Spleen (tissue), 11 donors: Measurements from ENCODE around the gene SV2B. TPM values are rescaled to one million over a fixed set of nuclear protein-coding genes. Genes with fewer than 3 reads are reported as not detected.

Experiments
- DNase-seq: peaks from one replicate; pipeline ENCODE4 v3.0.0-alpha.2; 2020
- H3K27ac ChIP-seq, 8 donors: fragments of 200-600 bp; sonication (generic) in 7 of 8; 1 replicate in 4 of 8; 2 replicates in 4 of 8; pipeline versions ENCODE4 v1.5.0 to v1.8.0; 2016 to 2021; ENCODE audit warnings: inconsistent platforms in 4 of 8, mild to moderate bottlenecking in 4 of 8, moderate library complexity in 1 of 8
- H3K27me3 ChIP-seq, 7 donors: fragments of 200-600 bp; sonication (generic) in 6 of 7; replicated peaks in 1 of 7; 1 replicate in 4 of 7; 2 replicates in 3 of 7; pipeline versions ENCODE4 v1.5.0 to v1.8.0; 2016 to 2021; ENCODE audit warnings: inconsistent platforms in 3 of 7, mild to moderate bottlenecking in 1 of 7
- H3K36me3 ChIP-seq, 6 donors: fragments of 200-600 bp; sonication (generic) in 5 of 6; 1 replicate in 4 of 6; 2 replicates in 2 of 6; pipeline versions ENCODE4 v1.5.0 to v1.8.0; 2016 to 2021; ENCODE audit warnings: inconsistent platforms in 2 of 6
- H3K4me1 ChIP-seq, 6 donors: fragments of 200-600 bp; sonication (generic) in 5 of 6; 1 replicate in 3 of 6; 2 replicates in 3 of 6; pipeline versions ENCODE4 v1.5.0 to v1.8.0; 2016 to 2021; ENCODE audit warnings: inconsistent platforms in 3 of 6
- H3K4me3 ChIP-seq, 8 donors: fragments of 200-600 bp; sonication (generic) in 7 of 8; 1 replicate in 4 of 8; 2 replicates in 4 of 8; pipeline versions ENCODE4 v1.5.0 to v1.8.0; 2016 to 2021; ENCODE audit warnings: inconsistent platforms in 4 of 8, mild to moderate bottlenecking in 4 of 8, moderate library complexity in 2 of 8
- H3K9me3 ChIP-seq, 8 donors: fragments of 200-600 bp; sonication (generic) in 7 of 8; 1 replicate in 4 of 8; 2 replicates in 4 of 8; pipeline versions ENCODE4 v1.5.0 to v1.8.0; 2016 to 2021; ENCODE audit warnings: inconsistent platforms in 4 of 8
- CTCF ChIP-seq, 11 experiments: fragments of 200-600 bp in 7 of 11; fragments of 450-650 bp in 4 of 11; sonication (generic) in 4 of 11; IDR thresholded peaks in 8 of 11; conservative IDR thresholded peaks in 3 of 11; 1 replicate in 7 of 11; 2 replicates in 4 of 11; pipeline versions ENCODE4 v1.4.0 to v1.8.0; 2016 to 2021; ENCODE audit warnings: antibody characterized with exemption in 11 of 11, inconsistent platforms in 4 of 11, mild to moderate bottlenecking in 1 of 11
- POLR2A ChIP-seq, 3 donors: fragments of 450-650 bp; IDR thresholded peaks; one replicate each; pipeline ENCODE4 v1.5.1; 2017; ENCODE audit warnings: antibody characterized with exemption in 3 of 3, mild to moderate bottlenecking in 1 of 3
- POLR2AphosphoS5 ChIP-seq, 3 donors: sonication (generic); formaldehyde crosslinking; IDR thresholded peaks; one replicate each; pipeline ENCODE4 v1.5.1; 2017; ENCODE audit warnings: antibody characterized with exemption in 3 of 3
- WGBS, 5 donors: extraction: QIAGEN DNeasy Blood & Tissue Kit in 3 of 5; methylation state at CpG; one replicate each; pipeline versions ENCODE4 v1.1.5 to v1.1.7; 2013 to 2018; 5-methylcytosine and 5-hydroxymethylcytosine counted together
- intact Hi-C: fragments of 100-400 bp; cut with DNase I; formaldehyde crosslinking; loops from one replicate; pipeline ENCODE4 v1.15.0; 2023; ENCODE audit warnings: low total_unique reads
- polyA plus RNA-seq, 3 donors: library from polyadenylated mRNA; stranded (reverse); fragments of 200-250 nt; gene quantifications; one replicate each; pipeline ENCODE4 v1.2.1, GENCODE V29; 2013
- total RNA-seq, 7 donors: library from RNA; depleted of rRNA in 3 of 7; stranded (reverse); fragments of >200 nt in 3 of 7; fragmentation: NEBNext Ultra II Directional in 4 of 7; extraction: Animal tissue kit (Norgen Biotek cat#: 25700) in 4 of 7; gene quantifications; one replicate each; pipeline versions ENCODE4 v1.1.0 to v1.2.1, GENCODE V29; 2016 to 2021
- donor health status: healthy with polysubstance abuse.
- donor health status: DM: no; HTN: no; CAD: no; lungs with moderate emphysema.
- donor health status: DM: no; HTN: no; CAD: no.
- donor health status: Bipolar disorder and iron deficiency.
- donor health status: healthy.
- donor health status: DM: no; HTN: no; CAD: no.
- donor health status: DM: yes; HTN: yes; CAD: no.

SV2B gene
- total and polyA plus RNA-seq, 10 donors, result 0.07 to 1.2 (median 0.48) TPM

DNA sequence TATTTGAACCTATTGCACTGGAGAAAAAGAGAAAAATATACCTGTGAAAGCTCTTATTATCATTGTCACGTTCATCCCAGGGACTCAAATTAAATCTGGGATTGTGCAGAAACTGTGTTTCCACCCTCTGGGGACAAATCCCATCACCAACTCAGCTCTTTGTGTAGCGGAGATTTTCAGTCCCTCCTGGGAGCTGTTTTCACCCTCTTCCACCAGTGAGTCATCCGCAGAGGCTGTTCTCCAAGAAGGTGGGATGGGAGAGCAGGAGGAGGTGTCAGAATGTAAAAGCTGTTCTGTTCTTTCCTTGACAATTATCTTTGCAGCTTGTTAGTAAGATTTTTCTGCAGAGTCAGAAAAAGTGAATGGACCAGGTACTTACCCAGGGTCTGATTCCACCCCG lies 28.0 kb downstream of the SV2B start:
- intact Hi-C loops, result no loop called here
- WGBS, 5 donors, result 78 to 88% (median 84%) methylated on average over 4 of the region's 4 CpGs
- no peaks in the 10 kb centered on the region for H3K36me3 ChIP-seq
- no peaks in the 10 kb centered on the region for H3K9me3 ChIP-seq
- no peaks in the 10 kb centered on the region for H3K4me1 ChIP-seq
- no peak for DNase-seq
- peaks cover 0 to 83% (median 14%) of the 10 kb centered on the region in 7 donors for H3K27me3 ChIP-seq
- TF ChIP-seq POLR2AphosphoS5 (IDR thresholded peaks at IDR 0.05) (no peak), CTCF (IDR thresholded peaks at IDR 0.05 in 8 of 11, conservative IDR thresholded peaks at IDR 0.05 in 3 of 11) (no peak)
- no peak overlapping the region for H3K27ac ChIP-seq
- no peak overlapping the region for H3K4me3 ChIP-seq

GRCh38 chr15:91129436-91129835 lies 29.4 kb downstream of the SV2B start:
- H3K9me3 ChIP-seq, result no peaks in the 10 kb centered on the region
- H3K4me1 ChIP-seq, result no peaks in the 10 kb centered on the region
- DNase-seq, result no peak
- H3K36me3 ChIP-seq, result no peaks in the 10 kb centered on the region
- H3K27ac ChIP-seq, result no peak overlapping the region
- intact Hi-C loops, result no loop called here
- TF ChIP-seq POLR2AphosphoS5 (IDR thresholded peaks at IDR 0.05), result no peak
- TF ChIP-seq CTCF (IDR thresholded peaks at IDR 0.05 in 8 of 11, conservative IDR thresholded peaks at IDR 0.05 in 3 of 11), result no peak
- TF ChIP-seq POLR2A (IDR thresholded peaks at IDR 0.05), result no peak
- WGBS, 5 donors, result 88 to 92% (median 89%) methylated on average over 6 of the region's 6 CpGs
- H3K4me3 ChIP-seq, result no peak overlapping the region
- H3K27me3 ChIP-seq, result peaks cover 0 to 69% (median 4%) of the 10 kb centered on the region in 7 donors

DNA sequence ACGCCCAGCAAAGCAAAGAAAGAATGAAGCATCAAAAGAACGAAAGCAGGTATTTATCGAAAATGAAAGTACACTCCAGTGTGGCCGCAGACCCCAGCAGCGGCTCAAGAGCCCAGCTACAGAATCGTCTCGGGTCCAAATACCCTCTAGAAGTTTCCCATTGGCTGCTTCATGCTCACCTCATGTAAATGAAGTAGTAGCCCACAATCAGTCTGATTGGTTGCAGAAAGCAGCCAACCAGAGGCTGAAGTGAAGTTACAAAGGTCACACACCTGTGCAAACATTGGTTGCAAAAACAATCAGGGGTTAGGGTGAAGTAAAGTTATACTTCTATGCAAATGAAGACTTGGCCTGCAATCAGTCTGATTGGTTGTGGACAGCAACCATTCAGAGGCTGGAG lies 32.0 kb downstream of the SV2B start:
- intact Hi-C loops, result no loop called here
- no peak overlapping the region for H3K27ac ChIP-seq
- no peaks in the 10 kb centered on the region for H3K4me1 ChIP-seq
- H3K36me3 ChIP-seq, result no peaks in the 10 kb centered on the region
- H3K4me3 ChIP-seq, result no peak overlapping the region
- no peak for DNase-seq
- TF ChIP-seq POLR2AphosphoS5 (IDR thresholded peaks at IDR 0.05) (no peak), CTCF (IDR thresholded peaks at IDR 0.05 in 8 of 11, conservative IDR thresholded peaks at IDR 0.05 in 3 of 11) (no peak), POLR2A (IDR thresholded peaks at IDR 0.05) (no peak)
- 88 to 90% (median 88%) methylated on average over 7 of the region's 7 CpGs for WGBS, 5 donors
- H3K27me3 ChIP-seq, result peaks cover 0 to 65% (median 6%) of the 10 kb centered on the region in 7 donors
- no peaks in the 10 kb centered on the region for H3K9me3 ChIP-seq

DNA sequence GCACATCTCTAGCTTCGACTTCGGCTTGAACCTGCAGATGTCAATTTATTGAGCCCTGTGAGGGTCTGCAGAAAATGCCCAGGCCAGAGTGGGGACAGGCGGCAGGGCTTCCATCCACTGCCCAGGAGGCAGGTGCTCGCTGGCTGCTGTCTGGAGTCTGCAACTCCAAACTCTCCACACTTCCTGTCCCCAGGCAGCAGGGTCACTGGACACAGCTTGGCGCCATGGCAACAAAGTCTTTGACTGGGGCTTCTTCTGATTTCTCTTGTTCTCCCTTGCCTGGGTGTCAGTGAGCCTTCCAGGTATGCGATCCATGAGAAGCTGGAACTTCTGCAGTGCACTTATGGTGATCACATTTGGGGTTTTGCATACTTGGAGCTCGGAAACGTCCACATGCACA lies 33.5 kb downstream of the SV2B start:
- intact Hi-C loops, result no loop called here
- TF ChIP-seq POLR2A (IDR thresholded peaks at IDR 0.05), result no peak
- no peak for TF ChIP-seq CTCF (IDR thresholded peaks at IDR 0.05 in 8 of 11, conservative IDR thresholded peaks at IDR 0.05 in 3 of 11)
- no peak for TF ChIP-seq POLR2AphosphoS5 (IDR thresholded peaks at IDR 0.05)
- Histone ChIP-seq H3K4me3 (no peak overlapping the region), H3K36me3 (no peaks in the 10 kb centered on the region), H3K4me1 (no peaks in the 10 kb centered on the region), H3K27me3 (peaks cover 0 to 52% (median 6%) of the 10 kb centered on the region in 7 donors), H3K9me3 (peaks cover 0 to 8% (median 0%) of the 10 kb centered on the region in 8 donors), H3K27ac (no peak overlapping the region)
- WGBS, 5 donors, result 76 to 88% (median 84%) methylated on average over 8 of the region's 8 CpGs
- no peak for DNase-seq
